H1 (cell line): ENCODE measurements around the gene SMCP. TPM values are rescaled to one million over a fixed set of nuclear protein-coding genes. Genes with fewer than 3 reads are reported as not detected.

ENCODE experiments used
- CTCF ChIA-PET: fragments of 300-600 bp; sonication (Branson Sonifier 250); formaldehyde crosslinking; loops from one replicate; lab custom pipeline; 2021; ENCODE audit not compliant: partially characterized antibody; lab: Charles Lee
- POLR2A ChIA-PET: fragments of 300-600 bp; sonication (Branson Sonifier 250); formaldehyde crosslinking; loops from one replicate; lab custom pipeline; 2021; ENCODE audit warnings: inconsistent platforms; ENCODE audit not compliant: partially characterized antibody; lab: Charles Lee
- DNase-seq, 2 experiments: peaks; one replicate each; pipeline versions ENCODE4 v3.0.0 to v3.0.0-alpha.2; 2010 to 2022; ENCODE audit warnings: low spot score in 2 of 2, low read depth in 1 of 2, mixed read lengths in 1 of 2
- FAIRE-seq: peaks from 2 replicates; lab custom pipeline; 2011; peaks lifted over from hg19 to GRCh38; lab: Jason Lieb, UNC
- H2AFZ ChIP-seq: 2 replicates; pipeline ENCODE4 v1.8.1; 2012; ENCODE audit warnings: low read length, inconsistent platforms
- H2AK5ac ChIP-seq: 2 replicates; pipeline ENCODE4 v1.6.1; 2013; ENCODE audit warnings: low read depth, low read length
- H2BK120ac ChIP-seq: replicated peaks from 2 replicates; pipeline ENCODE3; 2013; ENCODE audit warnings: low read depth, low read length, inconsistent platforms
- H2BK12ac ChIP-seq: 2 replicates; pipeline ENCODE4 v1.6.1; 2013; ENCODE audit warnings: low read depth, low read length
- H2BK15ac ChIP-seq: 2 replicates; pipeline ENCODE4 v1.6.1; 2013; ENCODE audit warnings: low read length
- H2BK20ac ChIP-seq: 2 replicates; pipeline ENCODE4 v1.6.1; 2013; ENCODE audit warnings: low read length
- H2BK5ac ChIP-seq: 2 replicates; pipeline ENCODE4 v1.6.1; 2013; ENCODE audit warnings: low read depth, low read length
- H3K14ac ChIP-seq: 2 replicates; pipeline ENCODE4 v1.6.1; 2013; ENCODE audit warnings: inconsistent platforms; ENCODE audit not compliant: insufficient read length
- H3K18ac ChIP-seq: 2 replicates; pipeline ENCODE4 v1.6.1; 2013; ENCODE audit warnings: low read length; ENCODE audit errors: extremely low read depth
- H3K23ac ChIP-seq: 2 replicates; pipeline ENCODE4 v1.6.1; 2013; ENCODE audit warnings: inconsistent platforms; ENCODE audit not compliant: insufficient read length
- H3K23me2 ChIP-seq: 2 replicates; pipeline ENCODE4 v1.6.1; 2013; ENCODE audit warnings: low read depth, low read length
- H3K27ac ChIP-seq: 2 replicates; pipeline ENCODE4 v1.6.1; 2011; ENCODE audit warnings: low read depth, low read length, inconsistent platforms
- H3K27me3 ChIP-seq, 4 experiments: replicated peaks in 1 of 4; 1 replicate in 1 of 4; 2 replicates in 3 of 4; pipeline versions ENCODE4 v1.6.1 to v1.8.1; 2011 to 2013; ENCODE audit warnings: low read length in 3 of 4, mild to moderate bottlenecking in 3 of 4, inconsistent platforms in 2 of 4, mixed read lengths in 2 of 4, moderate library complexity in 1 of 4; ENCODE audit not compliant: control insufficient read depth in 3 of 4, insufficient read depth in 3 of 4; ENCODE audit errors: extremely low read depth in 1 of 4
- H3K36me3 ChIP-seq, 4 experiments: 2 replicates each; pipeline versions ENCODE4 v1.6.1 to v1.8.1; 2011 to 2013; ENCODE audit warnings: mild to moderate bottlenecking in 4 of 4, low read length in 3 of 4, moderate library complexity in 2 of 4, control low read depth in 1 of 4, inconsistent platforms in 1 of 4; ENCODE audit not compliant: insufficient read depth in 4 of 4, control insufficient read depth in 2 of 4
- H3K4ac ChIP-seq: replicated peaks from 2 replicates; pipeline ENCODE3; 2013; ENCODE audit warnings: low read length, low read depth, mixed read lengths, inconsistent platforms; ENCODE audit not compliant: insufficient read length
- H3K4me1 ChIP-seq, 4 experiments: replicated peaks in 1 of 4; 1 replicate in 1 of 4; 2 replicates in 3 of 4; pipeline versions ENCODE4 v1.6.1 to v1.8.1; 2011 to 2013; ENCODE audit warnings: low read length in 3 of 4, inconsistent platforms in 2 of 4, mixed read lengths in 1 of 4; ENCODE audit not compliant: insufficient read depth in 4 of 4, control insufficient read depth in 3 of 4
- H3K4me2 ChIP-seq, 2 experiments: 2 replicates each; pipeline versions ENCODE4 v1.6.1 to v1.8.1; 2011 to 2013; ENCODE audit warnings: low read depth in 2 of 2, low read length in 2 of 2, control low read depth in 1 of 2, inconsistent platforms in 1 of 2, mild to moderate bottlenecking in 1 of 2; ENCODE audit not compliant: insufficient read depth in 1 of 2
- H3K4me3 ChIP-seq, 4 experiments: fragments of 200-600, 300-600 bp in 1 of 4; sonication (generic), shearing (Covaris generic), sonication (Bioruptor Twin) in 1 of 4; 2 replicates each; pipeline versions ENCODE4 v1.5.1 to v1.8.1; 2011 to 2016; ENCODE audit warnings: low read length in 4 of 4, low read depth in 3 of 4, control low read depth in 2 of 4, inconsistent platforms in 2 of 4, mild to moderate bottlenecking in 2 of 4, mixed read lengths in 1 of 4, moderate library complexity in 1 of 4; ENCODE audit not compliant: insufficient read depth in 2 of 4; ENCODE audit errors: extremely low read depth in 1 of 4
- H3K56ac ChIP-seq: replicated peaks from 2 replicates; pipeline ENCODE3; 2013; ENCODE audit warnings: low read depth, mild to moderate bottlenecking, mixed read lengths, low read length, inconsistent platforms; ENCODE audit not compliant: insufficient read length
- H3K79me1 ChIP-seq: 2 replicates; pipeline ENCODE4 v1.6.1; 2013; ENCODE audit warnings: low read depth, low read length, control low read depth
- H3K79me2 ChIP-seq, 2 experiments: 2 replicates each; pipeline versions ENCODE4 v1.6.1 to v1.8.1; 2012 to 2013; ENCODE audit warnings: low read length in 2 of 2, mild to moderate bottlenecking in 2 of 2, inconsistent platforms in 1 of 2; ENCODE audit not compliant: insufficient read depth in 2 of 2, control insufficient read depth in 1 of 2
- H3K9ac ChIP-seq, 4 experiments: replicated peaks in 1 of 4; 1 replicate in 1 of 4; 2 replicates in 3 of 4; pipeline versions ENCODE4 v1.6.1 to v1.8.1; 2011 to 2013; ENCODE audit warnings: low read depth in 3 of 4, low read length in 3 of 4, control low read depth in 2 of 4, mild to moderate bottlenecking in 2 of 4, moderate library complexity in 2 of 4, inconsistent platforms in 1 of 4; ENCODE audit errors: extremely low read depth in 1 of 4
- H3K9me3 ChIP-seq, 2 experiments: 2 replicates each; pipeline versions ENCODE4 v1.6.1 to v1.8.1; 2012 to 2013; ENCODE audit warnings: mild to moderate bottlenecking in 2 of 2, moderate library complexity in 2 of 2, control low read depth in 1 of 2, inconsistent platforms in 1 of 2, low read depth in 1 of 2, low read length in 1 of 2, mixed read lengths in 1 of 2; ENCODE audit not compliant: insufficient read depth in 2 of 2
- H4K20me1 ChIP-seq, 2 experiments: replicated peaks in 1 of 2; 2 replicates each; pipeline versions ENCODE3 to v1.8.1; 2011 to 2013; ENCODE audit warnings: inconsistent platforms in 2 of 2, low read length in 2 of 2, mild to moderate bottlenecking in 1 of 2; ENCODE audit not compliant: insufficient read depth in 2 of 2, control insufficient read depth in 1 of 2
- H4K5ac ChIP-seq: 2 replicates; pipeline ENCODE4 v1.6.1; 2013; ENCODE audit warnings: low read length, low read depth, mixed read lengths, inconsistent platforms; ENCODE audit not compliant: insufficient read length
- H4K8ac ChIP-seq: 2 replicates; pipeline ENCODE4 v1.8.0; 2013; ENCODE audit warnings: mild to moderate bottlenecking, moderate library complexity, low read length, inconsistent platforms; ENCODE audit not compliant: insufficient read depth; ENCODE audit errors: extremely low read depth
- H4K91ac ChIP-seq: replicated peaks from 2 replicates; pipeline ENCODE3; 2013; ENCODE audit warnings: low read length, mixed read lengths, inconsistent platforms; ENCODE audit not compliant: insufficient read length
- CBX5 ChIP-seq: fragments of 300-800, 300-1000 bp; sonication (generic); IDR thresholded peaks from 2 replicates; pipeline ENCODE4 v1.7.1; 2016; ENCODE audit warnings: antibody characterized with exemption, low read length, low read depth
- CEBPB ChIP-seq: IDR thresholded peaks from 2 replicates; pipeline ENCODE4 v1.6.1; 2012; ENCODE audit warnings: low read depth, low read length
- CHD2 ChIP-seq: IDR thresholded peaks from 2 replicates; pipeline ENCODE4 v1.6.1; 2012; ENCODE audit warnings: low read length, improper control_type of control experiment
- FOSL1 ChIP-seq: IDR thresholded peaks from 2 replicates; pipeline ENCODE4 v1.6.1; 2011; ENCODE audit warnings: mild to moderate bottlenecking, low read depth, low read length, moderate library complexity; ENCODE audit not compliant: insufficient read depth
- HDAC6 ChIP-seq: IDR thresholded peaks from one replicate; pipeline ENCODE4 v1.7.1; 2012; ENCODE audit warnings: low read depth, mild to moderate bottlenecking, inconsistent platforms, low read length, moderate library complexity
- JUND ChIP-seq: IDR thresholded peaks from 2 replicates; pipeline ENCODE4 v1.6.1; 2011; ENCODE audit warnings: mild to moderate bottlenecking, improper control_type of control experiment, low read length
- POLR2AphosphoS5 ChIP-seq: IDR thresholded peaks from 2 replicates; pipeline ENCODE4 v1.6.1; 2011; ENCODE audit warnings: low read depth, low read length
- RBBP5 ChIP-seq: IDR thresholded peaks from 2 replicates; pipeline ENCODE4 v1.7.1; 2012; ENCODE audit warnings: low read depth, mild to moderate bottlenecking, inconsistent platforms, low read length, moderate library complexity, borderline replicate concordance
- SIX5 ChIP-seq: IDR thresholded peaks from 2 replicates; pipeline ENCODE4 v1.6.1; 2011; ENCODE audit warnings: mild to moderate bottlenecking, low read depth, low read length
- SP2 ChIP-seq: IDR thresholded peaks from 2 replicates; pipeline ENCODE4 v1.6.1; 2012; ENCODE audit warnings: mild to moderate bottlenecking, low read length, inconsistent platforms
- TAF7 ChIP-seq: optimal IDR thresholded peaks from 2 replicates; pipeline ENCODE3; 2011; ENCODE audit warnings: low read depth, mild to moderate bottlenecking, inconsistent platforms, low read length, moderate library complexity, borderline replicate concordance
- TCF12 ChIP-seq: IDR thresholded peaks from 2 replicates; pipeline ENCODE4 v1.6.1; 2011; ENCODE audit warnings: low read depth, mild to moderate bottlenecking, low read length
- TEAD4 ChIP-seq: IDR thresholded peaks from 2 replicates; pipeline ENCODE4 v1.6.1; 2012; ENCODE audit warnings: low read depth, low read length, inconsistent platforms, mixed read lengths
- WGBS, 2 experiments: shearing (Covaris generic) in 1 of 2; methylation state at CpG; one replicate each; pipeline versions ENCODE4 v1.1.6 to v1.1.7; 2013 to 2015; ENCODE audit warnings: low lambda C conversion rate in 2 of 2, mixed read lengths in 2 of 2, inconsistent platforms in 1 of 2, low coverage in 1 of 2, missing lambda C conversion rate in 1 of 2; ENCODE audit not compliant: insufficient replicate concordance in 2 of 2, insufficient coverage in 1 of 2, insufficient read length in 1 of 2; ENCODE audit errors: extremely low coverage in 1 of 2, missing lambda C conversion rate in 1 of 2; 5-methylcytosine and 5-hydroxymethylcytosine counted together
- polyA plus RNA-seq, 7 experiments: library from polyadenylated mRNA; depleted of rRNA in 3 of 7; stranded (reverse) in 5 of 7; unstranded in 2 of 7; fragments of >200 nt in 5 of 7; fragments of 200-250 nt in 2 of 7; gene quantifications; 1 replicate in 5 of 7; 2 replicates in 1 of 7; 4 replicates in 1 of 7; pipeline versions ENCODE4 v1.2.1 to v1.2.3, GENCODE V29; 2011 to 2013; ENCODE audit warnings: missing spikeins in 2 of 7, mixed read lengths in 2 of 7
- total RNA-seq: library from RNA; stranded (reverse); fragmentation: NEBNext Ultra II Directional; extraction: Animal tissue kit (Norgen Biotek cat#: 25700); gene quantifications from 2 replicates; pipeline ENCODE4 v1.2.1, GENCODE V29; 2021
- TF ChIP-seq, protein P1 (sequence below): IDR thresholded peaks from 2 replicates; pipeline ENCODE4 v1.6.1; 2012; ENCODE audit warnings: inconsistent platforms

Gene SMCP
- total and polyA plus RNA-seq, 2 of the 8 experiments (the other 6 are each of a cell fraction or from before 2014, with no cell fraction given), result not detected

DNA sequence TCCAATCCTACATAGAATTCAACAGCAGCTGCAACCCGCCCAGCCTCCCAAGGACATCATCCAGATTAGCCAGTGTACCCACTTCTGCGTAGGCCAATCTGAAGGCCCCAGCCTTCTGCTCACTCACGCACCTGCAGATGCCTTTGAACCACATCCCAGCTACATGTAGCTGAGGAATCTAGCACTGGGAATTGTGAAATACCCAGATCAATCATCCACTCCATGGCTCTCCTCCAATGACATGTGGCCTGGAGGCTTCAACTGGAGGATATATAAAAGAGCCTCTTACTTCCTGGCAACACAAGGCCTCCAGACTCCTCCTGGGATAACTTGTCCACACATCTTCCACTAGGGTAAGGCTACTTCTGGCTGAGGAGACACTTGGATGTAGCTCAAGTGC lies 35.6 kb upstream of the SMCP start, which contains the start of gene LCE6A:
Gene LCE6A, plus strand, starts transcription at position 301 of the 400 bp plus-strand sequence. CDS start 665 bp downstream, outside the sequence.
- H3K27ac ChIP-seq, result no peak within 1 kb of the TSS
- no peak within 1 kb of the TSS for H3K18ac ChIP-seq
- no peaks in the 10 kb centered on the region; the same call in 1 of the 2 replicates for H3K23me2 ChIP-seq
- no peak within 1 kb of the TSS for H2AK5ac ChIP-seq
- TF ChIP-seq SP2, result no peak
- no peak for TF ChIP-seq HDAC6
- no peak for TF ChIP-seq TEAD4
- no peak for TF ChIP-seq RBBP5
- no peak for TF ChIP-seq JUND
- no peak for TF ChIP-seq CHD2
- TF ChIP-seq FOSL1, result no peak
- TF ChIP-seq, protein P1, sequence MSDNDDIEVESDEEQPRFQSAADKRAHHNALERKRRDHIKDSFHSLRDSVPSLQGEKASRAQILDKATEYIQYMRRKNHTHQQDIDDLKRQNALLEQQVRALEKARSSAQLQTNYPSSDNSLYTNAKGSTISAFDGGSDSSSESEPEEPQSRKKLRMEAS, result no peak
- no peak for TF ChIP-seq TCF12
- TF ChIP-seq SIX5, result no peak
- TF ChIP-seq TAF7, result no peak
- TF ChIP-seq CEBPB, result no peak
- no peak for TF ChIP-seq CBX5
- no peak for TF ChIP-seq POLR2AphosphoS5
- no peak within 1 kb of the TSS for H2BK120ac ChIP-seq
- H2BK20ac ChIP-seq, result no peak within 1 kb of the TSS
- DNase-seq, result no peak
- no peak within 1 kb of the TSS for H2BK15ac ChIP-seq
- no peak within 1 kb of the TSS for H3K4me2 ChIP-seq
- H3K4me3 ChIP-seq, result no peak within 1 kb of the TSS
- no peaks in the 10 kb centered on the region for H4K20me1 ChIP-seq
- no peak within 1 kb of the TSS for H4K91ac ChIP-seq
- peaks cover 59 to 62% of the 10 kb centered on the region in 2 experiments for H3K9me3 ChIP-seq
- H4K8ac ChIP-seq, result no peak within 1 kb of the TSS
- no peak within 1 kb of the TSS for H3K14ac ChIP-seq
- no peak within 1 kb of the TSS for H4K5ac ChIP-seq
- H3K4me1 ChIP-seq, result no peaks in the 10 kb centered on the region
- H3K4ac ChIP-seq, result no peak within 1 kb of the TSS
- no peak within 1 kb of the TSS for H2AFZ ChIP-seq
- WGBS, 2 experiments, result 77% methylated on average over 3 of the region's 3 CpGs; no CpG with 5 or more reads in 1 of the 2 experiments
- POLR2A ChIA-PET, result no interaction called here
- H3K9ac ChIP-seq, result no peak within 1 kb of the TSS
- no peaks in the 10 kb centered on the region for H3K79me2 ChIP-seq
- no peak within 1 kb of the TSS for H3K56ac ChIP-seq
- no peaks in the 10 kb centered on the region for H3K36me3 ChIP-seq
- H3K27me3 ChIP-seq, result no peaks in the 10 kb centered on the region
- H3K79me1 ChIP-seq, result no peaks in the 10 kb centered on the region
- no peak for FAIRE-seq
- no peak within 1 kb of the TSS for H2BK5ac ChIP-seq
- CTCF ChIA-PET, result interaction anchor here (1.3 kb wide), 1 partner anchor 28 kb away, joined by 3 read pairs; no protein-coding TSS in a partner anchor
- H3K23ac ChIP-seq, result no peak within 1 kb of the TSS
- H2BK12ac ChIP-seq, result no peak within 1 kb of the TSS
